Lung (tissue), 12 donors: ENCODE data around the gene SPATA20. TPM values are rescaled to one million over a fixed set of nuclear protein-coding genes. Genes with fewer than 3 reads are reported as not detected.

Source experiments
- ATAC-seq: fragments of 200-7000 bp; cut with Tn5 transposase; one replicate; pipeline ENCODE4 v1.9.1; 2020; ENCODE audit warnings: moderate number of reproducible peaks; ENCODE audit not compliant: insufficient read depth, low FRiP score
- DNase-seq, 3 donors: peaks; one replicate each; pipeline ENCODE4 v3.0.0-alpha.2; 2013 to 2017
- H3K27ac ChIP-seq, 2 donors: one replicate each; pipeline ENCODE4 v1.5.1; 2013; ENCODE audit warnings: mild to moderate bottlenecking in 2 of 2, moderate library complexity in 2 of 2, control low read depth in 1 of 2, inconsistent platforms in 1 of 2, low read depth in 1 of 2, low read length in 1 of 2
- H3K27me3 ChIP-seq, 3 donors: one replicate each; pipeline ENCODE4 v1.5.1; 2013; ENCODE audit warnings: low read length in 2 of 3; ENCODE audit not compliant: control insufficient read depth in 3 of 3, insufficient read depth in 3 of 3
- H3K36me3 ChIP-seq, 4 donors: one replicate each; pipeline ENCODE4 v1.5.1; 2013; ENCODE audit warnings: low read length in 4 of 4, mild to moderate bottlenecking in 1 of 4, moderate library complexity in 1 of 4; ENCODE audit not compliant: control insufficient read depth in 4 of 4, insufficient read depth in 4 of 4
- H3K4me1 ChIP-seq, 5 donors: one replicate each; pipeline ENCODE4 v1.5.1; 2013; ENCODE audit warnings: low read length in 5 of 5, mild to moderate bottlenecking in 2 of 5, moderate library complexity in 1 of 5; ENCODE audit not compliant: control insufficient read depth in 5 of 5, insufficient read depth in 5 of 5
- H3K4me3 ChIP-seq: one replicate; pipeline ENCODE4 v1.5.1; 2013; ENCODE audit warnings: mild to moderate bottlenecking, control low read depth, moderate library complexity
- H3K9ac ChIP-seq, 2 donors: one replicate each; pipeline ENCODE4 v1.5.1; 2013; ENCODE audit warnings: low read length in 2 of 2, control low read depth in 1 of 2; ENCODE audit not compliant: insufficient read depth in 1 of 2
- H3K9me3 ChIP-seq, 4 donors: one replicate each; pipeline ENCODE4 v1.5.1; 2013; ENCODE audit warnings: low read length in 3 of 4, mild to moderate bottlenecking in 1 of 4, moderate library complexity in 1 of 4; ENCODE audit not compliant: control insufficient read depth in 4 of 4, insufficient read depth in 3 of 4
- CTCF ChIP-seq: IDR thresholded peaks from 2 replicates; pipeline ENCODE4 v1.5.1; 2012; ENCODE audit warnings: mild to moderate bottlenecking; ENCODE audit errors: control extremely low read depth, extremely low read depth
- WGBS, 2 donors: extraction: QIAGEN DNeasy Blood & Tissue Kit; methylation state at CpG; one replicate each; pipeline ENCODE4 v1.1.7; 2013; 5-methylcytosine and 5-hydroxymethylcytosine counted together
- polyA plus RNA-seq, 2 donors: library from polyadenylated mRNA; stranded (reverse); fragments of 200-250 nt; gene quantifications; one replicate each; pipeline ENCODE4 v1.2.1, GENCODE V29; 2013
- total RNA-seq, 2 donors: library from RNA; depleted of rRNA in 1 of 2; stranded (reverse); fragments of >200 nt in 1 of 2; gene quantifications; one replicate each; pipeline ENCODE4 v1.2.1, GENCODE V29; 2014 to 2021
- donor health status: control.
- donor health status: control.
- donor health status: Bipolar disorder and iron deficiency.
- donor health status: healthy.
- donor health status: DM: yes; HTN: yes; CAD: no.

Gene SPATA20
- total and polyA plus RNA-seq, 4 donors = 10.5 to 37.8 (median 29.0) TPM

- DNase-seq = no peak
- peaks cover 0 to 1% (median 0%) of the 10 kb centered on the region in 4 donors for H3K9me3 ChIP-seq
- no peak overlapping the region for H3K27ac ChIP-seq
- ATAC-seq = no peak
- no peaks in the 10 kb centered on the region for H3K36me3 ChIP-seq
- no peak overlapping the region for H3K4me3 ChIP-seq
- 17 to 29% methylated on average over 5 of the region's 5 CpGs for WGBS, 2 donors
- peaks cover 0 to 32% (median 7%) of the 10 kb centered on the region in 5 donors for H3K4me1 ChIP-seq
- peaks cover 0 to 4% (median 4%) of the 10 kb centered on the region in 3 donors for H3K27me3 ChIP-seq
- H3K9ac ChIP-seq = peak overlapping the region in 1 of 2 donors; percentile 16
- TF ChIP-seq CTCF = no peak
Observed at GRCh38 chr17:50533185-50533584, 13.8 kb upstream of the SPATA20 start.

GRCh38 chr17:50533720-50534148 lies 13.2 kb upstream of the SPATA20 start:
- peak; percentile 72 to 83 (median 74) for DNase-seq
- Histone ChIP-seq H3K9me3 (peaks cover 0 to 1% (median 0%) of the 10 kb centered on the region in 4 donors), H3K9ac (peak overlapping the region in 1 of 2 donors; percentile 16), H3K36me3 (no peaks in the 10 kb centered on the region), H3K4me1 (peaks cover 0 to 32% (median 7%) of the 10 kb centered on the region in 5 donors), H3K4me3 (no peak overlapping the region), H3K27me3 (peaks cover 0 to 4% (median 4%) of the 10 kb centered on the region in 3 donors), H3K27ac (peak overlapping the region in 1 of 2 donors; percentile 72)
- TF ChIP-seq CTCF = no peak
- ATAC-seq = no peak
- 2% methylated on average over 15 to 17 of the region's 17 CpGs for WGBS, 2 donors

- Histone ChIP-seq H3K27me3 (peaks cover 0 to 4% (median 4%) of the 10 kb centered on the region in 3 donors), H3K9ac (no peak overlapping the region), H3K36me3 (no peaks in the 10 kb centered on the region), H3K9me3 (peaks cover 0 to 1% (median 0%) of the 10 kb centered on the region in 4 donors), H3K4me3 (no peak overlapping the region), H3K4me1 (peaks cover 0 to 32% (median 7%) of the 10 kb centered on the region in 5 donors), H3K27ac (peak overlapping the region in 1 of 2 donors; percentile 72)
- DNase-seq = peak in 2 of 3 donors; percentile 35 to 39
- ATAC-seq = peak; percentile 30
- 57 to 61% methylated on average over 24 of the region's 24 CpGs for WGBS, 2 donors
- no peak for TF ChIP-seq CTCF
Observed at GRCh38 chr17:50534222-50534978, 12.6 kb upstream of the SPATA20 start.
